D341Med (cell line): Measurements from ENCODE around the gene TTYH1.
A peak's percentile ranks its signal among the peaks of the same experiment; 100 is the strongest.
"Not testable (repeated sequence)": the region's sequence is repeated elsewhere in the genome, so short reads cannot be mapped to it uniquely, and the experiment has no call there.

Source experiments
- DNase-seq: peaks from one replicate; pipeline ENCODE4 v3.0.0; 2012; ENCODE audit warnings: low spot score

Gene TTYH1

DNA sequence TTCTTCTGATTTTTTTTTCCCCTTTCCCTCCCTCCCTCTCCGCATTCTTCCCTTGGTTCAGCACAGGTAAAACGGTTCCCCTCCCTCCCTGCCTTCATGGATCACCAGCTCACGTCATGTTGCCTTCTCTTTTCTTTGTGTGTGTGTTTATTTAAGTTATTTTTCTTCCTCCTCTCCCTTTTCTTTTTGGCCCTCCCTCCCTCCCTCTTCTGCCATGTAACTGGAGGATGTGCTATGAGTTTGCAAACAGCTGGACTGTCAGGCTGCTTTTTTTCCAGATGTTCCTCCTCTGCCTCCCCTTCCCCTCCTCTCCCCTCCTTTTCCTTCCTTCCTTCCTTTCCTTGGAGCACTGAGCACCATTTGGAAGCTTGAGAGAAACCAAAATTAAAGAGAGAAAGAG is 46.3 kb downstream of the TTYH1 start:
- DNase-seq: no peak

DNA sequence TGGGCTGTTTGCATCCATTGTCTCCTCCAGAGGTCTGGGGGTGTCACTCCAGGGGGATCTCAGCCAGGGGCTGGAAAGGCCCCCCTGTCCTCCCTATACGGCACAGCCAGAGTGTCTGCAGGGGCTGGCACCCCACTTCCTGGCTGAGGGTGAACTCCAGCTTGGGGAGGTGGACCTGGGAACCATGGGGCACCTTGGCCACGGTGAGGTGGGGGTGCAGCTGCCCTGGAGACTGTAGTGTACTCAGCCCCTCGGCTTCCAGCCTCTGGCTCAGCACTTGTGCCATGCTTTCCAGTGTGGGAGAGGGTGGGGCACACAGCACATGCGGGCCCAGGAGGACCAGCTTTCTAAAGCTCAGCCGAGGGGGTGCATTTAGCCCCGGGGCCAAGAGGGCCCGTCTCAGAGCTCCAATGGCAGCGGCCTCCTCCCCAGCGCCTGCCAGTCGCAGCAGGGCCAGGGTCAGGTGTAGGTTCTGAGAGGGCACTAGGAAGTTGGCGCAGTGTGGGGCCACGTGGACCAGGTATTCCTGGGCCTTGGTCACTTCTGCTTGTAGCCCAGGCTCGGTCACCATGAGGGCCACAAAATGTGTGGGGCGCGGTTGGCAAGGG is 46.9 kb downstream of the TTYH1 start:
- DNase-seq: no peak

DNA sequence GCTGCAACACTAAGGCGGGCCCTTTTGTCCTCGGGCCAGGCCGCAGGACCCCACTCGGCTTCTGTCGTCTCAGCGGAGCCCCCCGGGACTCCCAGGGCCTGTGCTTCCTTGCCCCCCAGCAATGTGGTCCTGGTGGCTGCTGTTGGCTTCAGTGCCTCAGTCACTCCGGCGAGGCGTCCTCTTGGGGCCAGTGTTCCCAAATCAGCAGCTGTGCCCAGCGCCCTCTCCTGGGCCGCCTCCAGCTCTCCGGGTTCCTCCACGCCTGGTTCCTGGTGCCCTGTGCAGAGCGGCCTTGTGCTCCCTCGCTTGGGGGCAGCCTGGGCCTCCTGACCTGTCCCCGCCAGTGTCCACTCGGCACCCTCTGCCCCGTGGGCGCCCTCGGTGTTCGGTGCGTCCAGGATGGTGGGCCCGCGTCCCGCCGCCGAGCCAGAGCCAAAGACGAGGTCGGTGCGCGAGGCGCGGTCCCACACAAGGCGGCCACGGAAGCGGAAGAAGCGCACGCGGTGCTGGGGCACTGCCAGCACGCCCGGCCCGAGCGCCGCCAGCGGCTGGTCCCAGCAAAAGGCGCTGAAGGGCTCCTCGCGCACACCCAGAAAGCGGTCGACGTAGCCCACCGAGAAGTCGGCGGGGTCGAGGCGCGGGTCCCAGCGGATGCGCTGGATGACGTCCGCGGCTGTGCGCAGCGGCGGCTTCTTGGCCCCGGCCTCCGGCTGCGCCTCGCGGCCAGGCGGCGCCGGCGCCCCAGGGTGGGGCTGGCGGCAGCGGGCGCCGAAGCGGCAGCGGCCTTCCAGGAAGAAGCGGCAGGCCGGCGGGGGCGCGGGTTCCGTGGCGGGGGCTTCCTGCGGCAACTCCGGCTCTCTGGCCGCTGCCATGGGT is 47.6 kb downstream of the TTYH1 start:
- peak; percentile 65 for DNase-seq

DNA sequence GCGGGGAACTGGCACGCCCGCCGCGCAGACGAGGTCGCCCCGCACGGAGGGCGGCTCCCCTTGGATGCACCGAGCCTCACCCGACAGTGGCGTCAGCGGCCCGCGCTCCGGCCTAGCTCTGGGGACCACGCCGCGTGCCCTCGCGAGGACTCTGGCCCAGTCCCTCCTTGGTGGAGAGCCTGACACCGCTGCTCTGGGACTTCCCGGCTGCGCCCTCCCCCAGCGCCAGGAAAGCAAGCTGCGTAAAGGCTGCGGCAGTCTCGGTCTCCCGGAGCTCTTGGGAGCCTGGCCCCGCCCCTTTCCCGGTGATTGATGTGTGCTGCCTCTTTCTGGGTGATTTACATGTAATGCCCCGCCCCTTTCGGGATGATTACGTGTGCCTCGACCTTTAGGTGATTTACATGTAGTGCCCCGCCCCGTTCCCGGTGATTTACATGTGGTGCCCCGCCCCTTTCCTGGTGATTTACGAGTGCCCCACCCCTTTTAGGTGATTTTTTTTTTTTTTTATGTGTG is 48.3 kb downstream of the TTYH1 start, which contains the start of gene LENG9:
LENG9 (minus strand) TSS at position 248 of the 513 bp plus-strand sequence. CDS start 252 bp downstream, outside the sequence.
- DNase-seq: peak; percentile 78

DNA sequence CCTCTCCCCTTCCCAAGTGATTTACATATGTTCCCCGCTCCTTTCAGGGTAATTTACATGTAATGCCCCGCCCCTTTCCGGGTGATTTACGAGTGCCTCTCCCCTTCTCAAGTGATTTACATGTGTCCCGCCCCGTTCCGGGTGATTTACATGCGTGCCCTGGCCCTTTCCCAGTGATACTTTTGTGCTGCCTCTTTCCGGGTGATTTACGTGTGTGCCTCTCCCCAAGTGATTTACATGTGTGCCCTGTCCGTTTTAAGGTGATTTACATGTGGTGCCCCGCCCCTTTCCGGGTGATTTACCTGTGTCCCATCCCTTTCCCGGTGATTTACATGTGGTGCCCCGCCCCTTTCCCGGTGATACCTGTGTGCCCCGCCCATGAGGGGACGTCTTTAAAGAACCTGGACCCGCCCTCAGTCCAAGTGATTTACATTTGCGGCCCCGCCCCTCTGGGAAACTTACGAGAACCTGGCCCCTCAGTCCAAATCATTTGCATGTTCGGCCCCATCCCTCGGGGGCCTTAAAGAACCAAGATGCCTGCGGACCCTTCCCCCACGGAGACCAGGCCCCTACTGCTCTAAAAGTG is 48.9 kb downstream of the TTYH1 start:
- peak; percentile 64 for DNase-seq

DNA sequence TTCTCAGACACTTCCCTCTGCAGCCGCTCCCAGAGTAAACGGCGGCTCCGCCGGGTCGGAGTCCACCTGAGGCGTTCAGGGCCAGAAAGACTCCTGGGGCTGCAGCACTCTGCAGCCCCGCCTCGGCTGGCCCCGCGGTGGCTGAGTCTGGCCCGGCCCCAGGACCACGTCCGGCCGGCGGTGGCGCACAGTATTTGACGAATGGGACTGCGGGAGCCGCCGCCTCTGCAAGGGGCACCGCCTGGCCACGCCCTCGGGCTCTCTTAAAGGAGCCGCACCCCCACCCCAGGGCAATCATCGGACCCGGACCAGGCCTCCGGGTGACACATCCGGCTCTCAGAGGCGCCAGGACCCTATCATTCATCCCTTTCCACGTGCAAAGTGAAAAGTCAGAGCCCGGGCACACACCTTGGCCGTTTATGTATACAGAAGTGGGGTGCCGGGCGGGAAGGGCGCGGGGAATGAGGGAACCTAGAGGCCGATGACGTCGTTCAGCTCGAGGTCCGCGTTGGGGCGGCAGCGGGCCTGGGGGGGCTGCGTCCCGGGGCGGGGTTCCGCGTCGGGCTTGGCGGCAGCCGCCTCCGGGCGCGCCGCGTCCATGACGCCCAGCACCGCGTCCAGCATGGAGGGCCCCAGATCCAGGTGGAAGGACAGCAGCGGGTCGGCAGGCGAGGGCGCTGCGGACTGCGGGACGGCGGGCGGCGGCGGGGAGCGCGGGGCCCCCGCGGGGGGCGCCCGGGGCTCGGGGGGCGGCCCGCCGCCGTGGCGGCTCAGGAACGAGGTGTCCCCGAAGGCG is 49.6 kb downstream of the TTYH1 start:
- peak; percentile 93 for DNase-seq

DNA sequence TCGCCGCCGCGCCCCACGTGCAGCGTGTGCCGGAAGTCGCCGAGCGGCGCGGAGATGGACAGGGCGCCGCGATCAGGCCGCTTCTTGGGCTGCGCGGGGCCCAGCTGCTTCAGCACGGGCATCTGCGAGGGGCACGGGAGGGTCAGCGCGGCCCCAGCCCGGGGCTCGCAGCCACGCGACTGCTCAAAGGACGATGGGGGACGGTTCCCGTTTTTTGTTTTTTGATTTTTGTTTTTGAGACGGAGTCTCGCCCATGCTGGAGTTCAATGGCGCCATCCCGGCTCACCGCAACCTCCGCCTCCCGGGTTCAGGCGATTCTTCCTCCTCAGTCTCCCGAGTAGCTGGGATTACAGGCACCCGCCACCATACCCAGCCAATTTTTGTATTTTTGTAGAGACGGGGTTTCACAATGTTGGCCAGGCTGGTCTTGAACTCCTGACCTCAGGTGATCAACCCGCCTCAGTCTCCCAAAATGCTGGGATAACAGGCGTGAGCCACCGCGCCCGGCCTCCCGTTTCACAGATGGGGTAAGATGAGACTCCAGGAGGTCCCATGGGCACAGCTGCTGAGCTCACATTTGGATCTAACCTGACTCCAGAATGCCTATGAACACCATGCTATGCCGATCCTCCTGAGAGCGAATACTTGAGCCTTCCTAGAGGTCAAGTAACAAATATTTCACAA is 50.3 kb downstream of the TTYH1 start:
- peak; percentile 45 for DNase-seq

DNA sequence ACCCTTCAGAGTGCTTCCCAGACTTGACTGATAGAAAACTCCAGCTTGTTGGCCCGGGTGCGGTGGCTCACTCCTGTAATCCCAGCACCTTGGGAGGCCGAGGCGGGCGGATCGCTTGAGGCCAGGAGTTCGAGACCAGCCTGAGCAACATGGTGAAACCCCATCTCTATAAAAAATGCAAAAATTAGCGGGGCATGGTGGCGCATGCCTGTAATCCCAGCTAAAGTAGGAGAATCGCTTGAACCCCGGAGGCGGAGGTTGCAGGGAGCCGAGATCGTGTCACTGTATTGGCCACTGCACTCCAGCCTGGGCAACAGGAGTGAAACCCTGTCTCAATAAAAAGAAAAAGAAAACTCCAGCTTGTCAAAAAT is 50.8 kb downstream of the TTYH1 start:
- DNase-seq: not testable (repeated sequence)

DNA sequence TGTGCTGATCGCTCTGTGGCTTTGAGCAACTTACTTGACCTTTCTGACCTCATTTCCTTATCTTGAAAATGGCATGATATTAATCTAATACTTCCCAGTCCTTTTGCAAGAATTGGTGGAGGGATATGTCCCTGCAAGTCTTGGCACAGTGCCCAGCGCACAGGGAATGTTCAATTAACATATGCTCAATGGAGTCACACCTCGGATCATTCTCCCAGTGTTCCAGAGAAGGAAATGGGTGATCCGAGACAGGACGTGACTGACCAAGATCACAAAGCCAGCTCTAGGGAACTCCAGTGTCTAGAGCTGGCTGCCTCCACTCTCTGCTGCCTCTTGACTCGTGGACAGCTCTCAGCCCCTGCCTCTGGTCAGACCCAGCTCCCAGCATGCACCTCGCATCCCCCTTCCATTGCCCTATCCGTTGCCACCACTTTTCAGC is 54.3 kb downstream of the TTYH1 start:
- DNase-seq: no peak

DNA sequence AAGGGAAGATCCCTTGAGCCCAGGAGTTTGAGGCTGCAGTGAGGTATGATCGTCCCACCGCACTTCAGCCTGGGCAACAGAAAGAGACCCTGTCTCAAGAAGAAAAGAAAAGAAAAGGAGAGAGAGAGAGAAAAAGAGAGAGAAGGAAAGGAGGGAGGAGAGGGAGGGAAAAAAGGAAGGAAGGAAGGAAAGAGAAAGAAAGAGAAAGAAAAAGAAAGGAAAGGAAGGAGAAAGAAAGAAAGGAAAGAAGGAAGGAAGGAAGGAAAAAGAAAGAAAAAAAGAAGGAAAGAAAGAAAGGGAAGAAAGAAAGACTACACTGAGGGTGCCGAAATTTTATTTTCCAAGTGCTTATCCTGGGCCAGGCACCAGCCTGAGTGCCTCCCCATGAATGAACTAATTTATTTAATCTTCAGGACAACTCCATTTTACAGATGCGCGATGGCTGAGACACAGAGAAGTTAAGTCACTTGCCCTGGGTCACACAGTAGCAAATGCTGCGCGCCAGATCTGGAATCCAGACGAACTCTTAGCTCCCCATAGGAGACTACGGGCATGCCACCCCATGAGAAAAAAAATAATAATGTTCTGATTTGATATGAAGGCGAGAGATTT is 55.1 kb downstream of the TTYH1 start:
- DNase-seq: no peak

DNA sequence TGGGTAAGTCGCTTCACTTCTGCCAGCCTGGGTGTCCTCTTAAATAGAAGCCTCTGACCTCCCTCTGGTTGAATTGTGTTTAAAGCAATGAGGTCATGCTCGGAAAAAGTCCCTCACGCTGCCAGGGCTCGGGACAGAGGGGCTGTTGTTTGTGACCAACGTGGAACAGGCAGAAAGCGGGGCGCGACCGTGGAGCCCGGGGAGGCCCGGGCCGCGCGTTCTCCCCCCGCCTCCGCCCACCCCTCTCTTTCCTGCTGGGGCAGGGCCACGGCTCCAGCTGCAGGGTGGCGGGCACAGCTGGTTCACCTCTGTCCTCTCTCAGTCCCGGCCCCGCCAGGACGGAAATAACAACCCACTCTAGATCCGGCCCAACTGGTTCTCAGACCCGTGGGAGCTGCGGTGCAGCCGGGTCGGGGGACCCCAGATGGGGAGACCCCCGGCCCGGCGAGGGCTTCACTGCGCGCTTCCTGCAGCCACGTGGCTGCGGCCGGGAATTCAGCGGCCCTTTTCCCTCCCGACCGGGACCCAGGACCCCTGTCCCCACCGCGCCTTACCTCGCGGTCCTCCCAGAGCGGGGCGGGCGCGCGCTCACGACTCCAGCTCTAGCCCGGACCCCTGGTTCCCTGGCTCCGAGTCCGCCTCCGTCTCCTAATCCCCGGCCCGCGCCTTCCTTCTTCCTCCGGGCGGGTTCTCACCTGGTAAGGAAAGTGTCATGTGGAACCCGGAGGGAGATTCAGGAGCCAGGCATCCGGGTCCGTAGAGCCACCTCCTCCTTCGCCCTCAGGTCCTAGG is 55.9 kb downstream of the TTYH1 start:
- DNase-seq: no peak

DNA sequence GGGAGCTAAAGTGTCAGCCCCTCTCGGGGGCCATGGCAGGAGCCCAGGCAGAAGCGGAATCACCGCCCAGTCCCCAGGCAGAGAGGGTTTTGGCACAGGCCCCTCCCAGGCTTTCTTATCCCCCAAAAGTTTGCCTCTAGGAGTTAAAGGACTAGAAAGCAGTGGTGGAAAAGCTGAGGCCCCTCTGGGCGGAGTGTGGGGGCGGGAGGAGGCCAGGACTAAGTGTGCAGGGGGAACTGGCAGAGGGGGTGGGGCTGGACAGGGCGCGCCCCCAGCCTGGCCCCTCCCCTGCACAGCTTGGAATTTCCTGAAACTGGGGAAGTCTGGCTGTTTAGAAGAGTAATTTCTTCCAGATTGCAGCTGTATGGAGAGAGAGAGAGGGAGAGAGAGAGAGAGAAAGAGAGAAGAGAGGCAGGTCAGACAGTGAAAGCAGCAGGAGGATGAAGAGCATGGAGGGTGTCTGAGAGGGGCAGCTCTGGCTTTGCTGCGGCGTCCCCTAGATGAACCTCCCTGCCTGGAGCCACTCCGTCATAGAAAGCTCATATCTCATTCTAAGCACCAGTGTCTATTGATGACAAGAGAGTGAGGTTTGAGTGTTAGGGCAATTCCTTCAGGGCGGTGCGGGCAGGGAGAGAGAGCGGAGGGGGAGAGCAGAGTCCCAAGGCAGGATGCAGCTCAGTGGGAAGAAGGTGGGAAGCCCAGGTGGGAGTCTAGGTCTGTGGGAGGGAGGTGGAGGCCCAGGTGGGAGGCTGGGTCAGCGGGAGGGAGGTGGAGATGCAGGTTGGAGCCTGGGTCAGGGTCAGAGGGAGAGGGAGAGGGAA is 58.0 kb downstream of the TTYH1 start, which contains the start of gene CDC42EP5:
CDC42EP5 (minus strand) TSS at position 226 of the 821 bp plus-strand sequence. CDS start 7,749 bp downstream, outside the sequence.
- no peak for DNase-seq

DNA sequence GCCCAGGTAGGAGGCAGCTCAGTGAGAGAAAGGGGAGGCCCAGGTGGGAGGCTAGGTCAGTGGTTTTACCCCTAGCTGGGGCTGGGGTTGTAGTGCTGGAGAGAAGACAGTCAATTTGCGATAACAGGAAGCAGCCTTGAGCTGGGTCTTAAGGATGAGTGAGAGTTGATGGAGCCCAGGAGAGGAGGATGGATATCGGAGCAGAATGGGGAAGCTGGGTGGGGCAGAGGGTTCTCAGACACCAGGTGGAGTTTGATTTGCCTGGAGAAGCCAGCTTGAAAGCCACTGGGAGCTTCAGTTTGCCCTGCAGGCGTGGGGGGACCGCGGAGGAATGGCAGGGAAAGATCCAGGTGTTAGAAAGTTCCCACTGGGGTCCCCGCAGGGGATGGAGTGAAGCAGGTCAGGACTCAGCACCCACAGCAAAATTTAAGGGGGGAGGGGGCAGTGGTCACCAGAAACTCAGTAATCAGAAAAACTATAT is 58.7 kb downstream of the TTYH1 start:
- no peak for DNase-seq

DNA sequence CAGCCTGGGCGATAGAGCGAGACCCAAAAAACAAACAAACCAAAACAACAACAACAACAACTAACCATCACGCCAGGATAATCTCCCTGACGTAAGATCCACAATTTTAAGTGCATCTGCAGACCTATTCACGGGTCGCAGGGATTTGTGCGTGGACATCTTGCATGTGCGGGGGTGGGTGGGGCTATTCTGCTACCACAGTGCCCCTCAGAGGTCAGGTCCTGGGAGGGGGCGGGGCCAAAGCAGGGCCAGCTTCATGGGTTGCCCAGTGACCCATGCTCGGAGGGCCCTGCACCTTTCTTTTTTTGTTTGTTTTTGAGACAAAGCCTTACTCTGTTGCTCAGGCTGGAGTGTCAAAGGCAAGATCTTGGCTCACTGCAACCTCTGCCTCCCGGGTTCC is 60.4 kb downstream of the TTYH1 start:
- no peak for DNase-seq

DNA sequence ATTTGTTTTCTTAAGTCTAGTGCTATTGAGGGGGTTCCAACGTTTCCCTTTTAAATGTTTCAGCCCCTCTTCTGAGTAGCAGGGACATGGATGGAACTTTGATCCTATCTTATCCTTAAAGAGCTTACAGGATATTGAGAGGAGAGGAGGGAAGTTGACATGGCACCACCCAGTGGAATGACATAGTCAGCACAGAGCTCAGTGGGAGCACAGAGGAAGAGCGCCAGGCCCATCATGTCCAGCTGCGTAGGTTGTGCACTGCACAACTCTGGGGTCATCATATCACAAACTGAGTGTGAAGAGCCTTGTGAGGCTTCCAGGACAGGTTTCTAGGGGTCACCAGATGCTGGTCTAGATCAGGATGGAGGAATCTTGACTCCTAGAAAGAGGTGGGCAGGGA is 62.4 kb downstream of the TTYH1 start:
- DNase-seq: no peak

DNA sequence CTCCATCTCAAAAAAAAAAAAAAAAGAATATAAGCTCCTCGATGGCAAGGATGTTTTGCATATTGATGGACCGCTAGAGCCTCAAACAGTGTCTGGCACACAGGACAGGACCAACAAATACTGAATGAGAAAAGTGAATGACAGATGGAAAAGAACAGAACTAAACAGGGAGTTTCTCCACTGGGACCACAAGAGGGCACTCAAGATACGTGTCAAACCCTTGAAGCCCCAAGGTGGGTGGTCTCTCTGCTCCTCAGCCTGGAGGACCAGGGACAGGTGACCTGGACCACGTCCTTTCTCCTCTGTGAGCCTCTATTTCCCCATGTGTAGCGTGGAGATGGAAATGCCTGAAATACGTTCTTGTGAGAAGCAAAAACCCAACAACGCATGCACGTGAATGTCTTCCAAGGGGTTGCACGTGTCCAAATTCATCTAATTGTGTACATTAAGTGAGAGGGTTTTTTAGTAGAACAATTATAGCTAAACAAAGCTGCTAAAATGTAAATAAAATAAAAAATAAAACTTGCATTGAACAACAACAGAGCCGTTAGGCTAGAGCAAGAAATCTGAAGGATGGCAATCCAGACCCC is 63.5 kb downstream of the TTYH1 start:
- DNase-seq: peak; percentile 58

DNA sequence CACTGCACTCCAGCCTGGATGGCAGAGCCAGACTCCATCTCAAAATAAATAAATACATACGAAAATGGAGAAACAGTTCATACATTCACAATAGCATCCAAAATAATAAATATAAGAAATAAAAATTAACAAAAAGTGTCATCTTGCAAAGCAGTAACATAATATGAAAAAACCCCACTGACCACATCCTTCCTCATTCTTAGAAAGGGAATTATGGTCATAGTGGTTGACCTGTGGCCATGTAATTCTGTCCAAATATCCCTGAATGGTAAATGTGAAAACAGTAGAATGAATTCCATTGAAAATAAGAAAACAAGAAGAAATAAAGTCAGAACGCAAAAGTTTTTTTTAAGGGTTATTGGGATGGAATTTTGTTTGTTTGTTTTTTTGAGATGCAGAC is 64.8 kb downstream of the TTYH1 start:
- no peak for DNase-seq

DNA sequence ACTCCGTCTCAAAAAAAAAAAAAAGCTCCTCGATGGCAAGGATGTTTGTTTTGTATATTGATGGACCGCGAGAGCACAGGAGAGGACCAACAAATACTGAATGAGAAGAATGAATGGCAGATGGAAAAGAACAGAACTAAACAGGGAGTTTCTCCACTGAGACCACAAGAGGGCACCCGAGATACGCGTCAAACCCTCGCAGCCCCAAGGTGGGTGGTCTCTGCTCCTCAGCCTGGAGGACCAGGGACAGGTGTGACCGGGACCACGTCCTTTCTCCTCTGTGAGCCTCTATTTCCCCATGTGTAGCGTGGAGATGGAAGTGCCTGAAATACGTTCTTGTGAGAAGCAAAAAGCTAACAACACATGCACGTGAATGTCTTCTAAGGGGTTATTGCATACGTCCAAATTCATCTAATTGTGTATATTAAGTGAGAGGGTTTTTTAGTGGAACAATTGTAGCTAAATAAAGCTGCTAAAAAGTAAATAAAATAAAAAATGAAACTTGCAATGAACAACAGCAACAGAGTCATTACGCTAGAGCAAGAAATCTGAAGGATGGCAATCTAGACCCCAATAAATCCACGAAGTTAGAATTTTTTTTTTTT is 66.2 kb downstream of the TTYH1 start:
- peak; percentile 73 for DNase-seq
